COLO668 (cell line): ENCODE data around the gene WDR45.

ENCODE experiments used
- DNase-seq: peaks from one replicate; lab custom pipeline; 2025; ENCODE audit not compliant: unreplicated experiment; lab: John Stamatoyannopoulos, UW

WDR45 gene

DNA sequence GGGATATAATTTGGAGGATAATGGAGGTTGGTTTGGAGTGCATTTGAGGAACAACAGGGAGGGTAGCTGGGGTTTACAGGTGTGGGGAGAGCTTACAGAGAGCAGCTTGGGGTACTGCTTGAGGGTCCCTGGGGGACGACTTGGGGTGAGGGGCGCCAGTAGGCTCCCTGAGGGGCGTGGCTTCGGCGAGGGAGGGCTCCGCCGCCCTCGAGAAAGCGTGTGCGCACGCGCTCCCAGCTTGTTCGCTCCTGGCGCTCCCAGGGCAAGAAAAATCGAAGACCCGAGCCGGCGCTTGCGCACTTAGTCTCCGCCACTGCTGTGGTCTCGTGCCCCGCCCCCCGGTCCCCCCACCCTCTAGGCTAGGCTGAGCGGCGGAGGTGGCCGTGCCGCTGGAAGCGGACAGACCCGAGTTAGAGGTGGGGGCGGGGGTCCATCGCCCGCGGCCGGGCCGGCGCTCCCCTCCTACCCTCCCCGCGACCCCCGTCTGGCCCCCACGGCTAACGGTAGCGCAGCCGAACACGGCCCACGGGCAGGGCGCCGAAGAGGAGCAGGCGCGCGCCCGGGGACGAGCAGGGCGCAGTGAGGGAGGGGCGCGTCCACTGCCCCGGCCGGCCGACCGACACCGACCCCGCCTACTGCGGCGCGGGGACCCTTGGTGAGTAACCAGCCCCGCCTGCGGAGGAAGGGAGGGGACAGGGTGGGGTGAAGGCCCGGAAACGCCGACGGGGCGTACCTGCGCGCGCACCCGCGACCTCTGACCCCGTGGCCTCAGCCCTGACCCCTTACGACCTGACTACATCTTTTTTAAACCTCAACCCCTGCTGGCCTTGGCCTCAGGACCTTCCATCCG is 26.2 kb downstream of the WDR45 start:
- peak; percentile 49 for DNase-seq

DNA sequence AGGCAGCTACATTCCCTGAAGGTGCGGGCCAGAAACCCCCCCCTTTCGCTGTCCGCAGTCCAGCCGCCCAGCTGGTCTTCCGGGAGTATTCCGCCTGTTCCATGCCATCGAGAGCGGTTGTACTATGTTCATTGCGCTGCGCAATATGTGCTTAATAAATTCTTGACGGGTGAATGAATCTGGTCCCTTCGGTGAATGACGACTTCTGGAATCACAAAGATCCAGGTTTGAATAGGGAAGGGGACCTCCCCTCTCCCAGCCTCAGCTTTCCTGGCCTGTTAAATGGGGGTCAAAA is 35.8 kb downstream of the WDR45 start:
- DNase-seq: no peak

DNA sequence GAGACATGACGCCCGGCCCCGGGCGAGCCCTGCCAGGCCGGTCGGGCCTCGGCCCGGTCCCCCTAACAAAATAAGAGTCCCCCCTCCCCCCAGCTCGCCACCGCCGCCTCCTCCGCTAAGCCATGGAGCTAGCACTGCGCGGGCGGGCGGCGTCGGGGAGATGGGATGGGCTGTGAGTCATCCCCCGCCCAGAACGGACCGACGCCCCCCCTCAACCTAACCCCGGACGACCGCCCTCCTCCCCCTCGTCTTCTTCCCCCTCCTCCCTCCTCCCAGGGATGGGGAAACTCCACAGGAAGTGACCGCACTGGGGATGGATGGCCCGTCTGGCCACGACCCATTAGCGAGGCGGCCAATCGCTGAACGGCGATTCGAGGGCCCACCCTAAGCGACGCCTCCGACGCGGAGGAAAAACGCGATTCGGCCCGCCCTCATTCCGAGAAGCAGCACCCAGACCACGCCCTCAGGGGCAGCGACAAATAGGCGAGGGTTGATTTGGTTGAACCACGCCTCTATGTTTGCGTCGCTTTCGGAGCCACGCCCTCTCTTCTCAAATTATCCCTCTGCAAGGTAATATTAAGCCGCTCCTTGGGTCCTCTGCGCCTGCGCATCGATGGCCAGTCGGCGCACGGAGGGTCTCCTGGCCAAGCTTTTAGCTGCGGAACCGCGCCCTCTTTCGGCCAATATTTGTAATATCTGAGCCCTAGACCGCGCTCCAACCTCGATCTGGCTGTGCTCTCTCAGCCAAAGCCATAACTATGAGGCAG is 36.3 kb downstream of the WDR45 start, which contains the start of gene TFE3:
Gene TFE3, minus strand, starts transcription at position 138 of the 767 bp plus-strand sequence. Its CDS starts 131 bp downstream, at position 7.
- DNase-seq: peak; percentile 98

DNA sequence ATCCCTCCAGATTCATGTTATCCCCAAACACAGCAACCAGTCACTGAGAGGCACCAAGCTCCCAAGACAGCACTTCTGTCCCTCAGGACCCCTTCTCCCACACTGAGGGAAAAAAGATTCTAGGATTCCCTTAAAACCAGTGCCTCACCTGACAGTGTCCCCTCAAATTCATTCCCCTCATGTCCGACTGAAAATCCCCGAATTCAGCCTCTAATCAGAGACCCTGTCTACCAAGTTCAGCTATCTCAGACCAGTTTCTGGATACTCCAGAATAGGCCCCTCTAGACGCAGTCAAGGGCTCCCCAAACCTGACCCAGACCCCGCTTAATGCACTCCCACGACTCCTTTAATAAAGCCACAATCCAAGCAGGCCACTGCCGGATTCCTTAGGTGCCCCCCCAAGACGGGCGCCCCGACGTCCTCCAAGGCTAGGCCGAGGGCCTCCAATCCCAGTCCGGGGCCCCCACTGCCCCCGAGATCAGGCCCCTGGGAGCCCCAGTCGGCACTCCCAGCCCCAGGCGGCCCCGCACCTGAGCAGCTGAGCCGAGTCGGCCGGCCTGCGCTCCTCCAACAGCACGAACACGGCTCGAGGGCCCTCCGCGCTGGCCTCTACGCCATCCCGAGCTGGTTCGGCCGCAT is 37.0 kb downstream of the WDR45 start:
- no peak for DNase-seq

DNA sequence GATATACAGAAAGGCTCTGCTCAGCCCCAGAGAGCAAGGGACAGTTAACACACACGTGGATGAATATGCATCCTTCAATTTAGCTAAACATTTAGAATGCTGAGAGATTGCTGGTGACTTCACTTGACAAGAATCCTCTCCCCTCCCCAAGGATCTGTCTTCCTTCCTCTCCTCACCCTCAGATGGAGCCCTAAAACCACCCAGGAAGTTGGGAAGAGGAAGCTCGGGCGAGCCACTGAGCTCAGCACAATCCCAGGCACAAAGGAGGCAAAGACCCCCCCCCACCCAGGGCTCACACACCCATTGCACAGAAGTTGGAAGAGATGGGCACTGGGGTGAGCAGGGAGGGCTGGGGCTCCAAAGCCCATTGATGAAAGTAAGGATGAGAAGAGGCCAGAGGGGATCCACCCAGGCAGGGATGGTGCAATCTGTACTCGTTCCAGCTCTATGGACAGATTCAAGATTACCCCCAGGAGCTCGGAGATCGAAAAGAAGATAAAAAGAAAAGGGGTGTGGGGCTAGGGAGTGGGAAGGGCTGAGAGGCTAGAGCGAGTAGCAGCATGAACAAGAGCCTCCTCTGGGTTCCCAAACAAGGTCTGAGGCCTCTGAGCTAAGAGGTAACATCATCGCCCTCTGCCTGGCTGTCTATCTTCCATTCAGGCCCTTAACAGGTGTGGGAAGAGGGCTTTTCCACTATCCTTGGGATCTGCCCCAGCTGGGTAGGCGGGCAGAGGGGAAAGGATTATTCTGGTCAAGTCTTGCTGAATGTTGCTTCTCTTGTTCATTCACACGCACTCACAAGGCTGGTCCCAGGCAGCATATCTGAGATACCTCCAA is 37.7 kb downstream of the WDR45 start:
- peak; percentile 5 for DNase-seq

DNA sequence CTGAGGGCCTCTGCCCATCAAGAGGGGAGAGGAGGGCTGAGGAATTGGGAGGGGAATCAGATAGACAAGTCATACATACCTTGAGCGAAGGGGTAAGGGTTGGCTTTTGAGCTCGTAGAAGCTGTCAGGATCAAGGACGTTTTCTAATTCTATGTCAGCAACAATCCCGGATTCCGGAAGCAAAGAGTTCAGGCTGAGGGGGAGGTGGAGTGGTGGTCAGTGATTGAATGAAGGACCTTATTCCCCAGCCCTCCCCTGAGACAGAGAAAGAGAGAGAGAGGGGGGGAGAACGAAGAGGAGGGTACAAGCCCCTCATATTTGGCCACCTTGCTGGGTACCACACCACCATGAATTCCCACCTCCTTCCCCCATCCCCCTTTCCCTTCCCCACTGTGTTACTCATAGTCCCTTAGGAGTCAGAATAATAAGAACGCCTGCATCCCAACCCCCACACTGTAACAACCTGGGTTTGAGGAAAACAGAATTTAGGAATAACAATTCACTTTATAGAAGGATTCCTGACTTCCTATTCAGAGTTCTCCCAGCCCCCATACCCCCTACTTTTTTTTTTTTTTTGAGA is 39.2 kb downstream of the WDR45 start:
- DNase-seq: no peak

DNA sequence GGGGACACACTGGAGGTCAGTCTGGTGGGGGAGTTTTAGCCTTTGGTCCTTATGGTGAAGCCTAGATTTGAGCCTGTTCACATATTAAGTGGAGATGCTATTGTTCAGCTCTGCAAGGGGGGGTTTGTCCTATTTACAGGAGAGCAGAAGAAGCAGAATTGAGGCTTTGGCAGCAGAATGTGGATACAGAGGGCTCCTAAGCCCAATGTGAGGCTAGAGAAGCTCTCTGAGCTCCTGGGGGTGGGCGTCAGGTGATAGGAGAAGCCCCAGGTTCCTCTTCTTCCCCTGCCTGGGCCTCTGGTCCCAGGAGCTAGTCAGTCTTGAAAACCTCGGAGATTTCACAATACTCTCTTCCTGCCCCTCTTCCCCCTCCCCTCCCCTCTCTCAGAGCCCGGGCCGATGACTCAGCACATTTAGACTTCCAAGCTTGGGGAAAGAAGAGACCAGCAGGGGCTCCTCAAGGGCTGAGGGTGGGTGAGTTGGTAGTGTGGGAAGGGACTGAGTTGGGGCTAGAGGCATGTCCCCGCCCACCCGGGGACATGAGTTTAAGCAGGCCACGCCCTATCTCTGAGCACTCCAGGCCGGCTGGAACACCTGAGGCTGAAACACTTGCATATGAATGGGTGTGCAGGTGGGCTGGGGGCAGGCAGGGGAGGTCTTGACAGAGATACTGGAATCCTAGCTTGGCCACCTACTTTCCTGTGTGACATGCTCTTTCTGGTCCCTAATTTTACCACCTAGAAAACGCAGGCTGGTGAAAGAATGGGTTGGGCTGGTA is 39.9 kb downstream of the WDR45 start:
- peak; percentile 50 for DNase-seq

DNA sequence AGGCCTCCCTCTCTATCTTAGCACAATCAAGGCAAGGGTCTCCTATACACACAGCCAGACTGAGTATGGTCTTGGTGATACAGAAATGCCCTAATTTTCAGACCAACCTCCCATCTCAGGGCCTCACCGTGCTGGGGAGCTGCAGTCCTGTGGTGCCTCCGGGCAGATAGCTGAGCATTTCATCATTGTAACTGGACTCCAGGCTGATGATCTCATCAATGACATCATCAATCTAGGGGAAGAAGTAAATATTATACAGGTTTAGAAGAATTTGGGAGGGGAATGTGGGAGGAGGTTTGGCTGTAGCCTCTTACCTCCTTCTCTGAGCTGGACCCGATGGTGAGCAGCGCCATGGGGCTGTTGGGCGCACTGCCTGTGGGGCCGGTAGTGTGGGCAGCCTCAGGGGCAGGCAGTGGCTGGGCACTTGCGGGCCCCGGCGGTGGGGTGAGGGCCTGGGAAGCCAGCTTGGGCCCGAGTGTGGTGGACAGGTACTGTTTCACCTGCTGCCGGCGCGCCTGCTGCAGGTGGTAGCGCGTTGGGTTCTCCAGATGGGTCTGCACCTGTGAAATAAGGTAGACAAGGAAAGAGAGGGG is 41.7 kb downstream of the WDR45 start:
- DNase-seq: no peak

DNA sequence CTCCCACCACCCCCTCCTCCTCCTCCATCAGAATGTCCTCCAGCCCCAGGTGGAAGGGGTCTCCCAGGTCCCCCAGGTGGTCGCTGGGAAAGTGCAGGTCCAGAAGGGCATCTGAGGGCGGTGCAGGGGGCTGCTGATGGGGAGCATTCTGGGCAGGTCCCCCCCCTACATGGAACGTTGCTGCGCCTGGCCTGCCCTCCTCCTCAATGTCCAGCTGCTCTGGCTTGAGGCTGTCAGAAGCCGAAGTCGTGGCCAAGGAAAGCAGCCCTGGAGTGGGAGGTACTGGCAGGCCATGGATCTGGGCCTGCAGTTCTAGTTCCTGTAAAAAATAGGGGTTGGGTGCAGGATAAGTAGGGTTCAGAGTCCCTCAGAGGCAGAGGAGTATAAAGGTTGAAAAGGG is 49.4 kb downstream of the WDR45 start:
- DNase-seq: no peak

DNA sequence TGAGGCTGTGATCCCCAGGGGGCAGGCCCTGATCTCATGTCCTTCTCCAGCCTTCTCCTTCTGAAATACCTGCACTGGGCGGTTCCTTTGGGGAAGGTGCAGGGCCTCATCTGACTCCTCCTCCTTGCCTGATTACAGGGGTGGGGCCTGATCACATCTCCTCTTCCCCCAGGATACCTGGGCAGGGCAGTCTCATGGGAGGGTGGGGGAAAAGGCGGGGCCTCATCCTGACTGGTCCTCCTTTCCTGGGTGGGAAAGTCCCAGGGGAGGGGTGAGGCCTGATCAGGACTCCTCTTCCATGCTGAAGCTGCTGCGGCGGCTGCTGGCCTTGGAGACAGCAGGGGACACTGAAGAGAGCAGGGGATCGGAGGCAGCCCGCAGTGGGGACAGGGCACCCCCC is 49.8 kb downstream of the WDR45 start:
- peak; percentile 0 for DNase-seq
